ENCODE data around the gene MAP1A. TPM values are rescaled to one million over a fixed set of nuclear protein-coding genes. Genes with fewer than 3 reads are reported as not detected.
"Not testable (repeated sequence)": the region's sequence is repeated elsewhere in the genome, so short reads cannot be mapped to it uniquely, and the experiment has no call there.

Gene MAP1A
- total RNA-seq, 2 experiments from 2014 or later: 3.4 to 3.5 TPM

DNA sequence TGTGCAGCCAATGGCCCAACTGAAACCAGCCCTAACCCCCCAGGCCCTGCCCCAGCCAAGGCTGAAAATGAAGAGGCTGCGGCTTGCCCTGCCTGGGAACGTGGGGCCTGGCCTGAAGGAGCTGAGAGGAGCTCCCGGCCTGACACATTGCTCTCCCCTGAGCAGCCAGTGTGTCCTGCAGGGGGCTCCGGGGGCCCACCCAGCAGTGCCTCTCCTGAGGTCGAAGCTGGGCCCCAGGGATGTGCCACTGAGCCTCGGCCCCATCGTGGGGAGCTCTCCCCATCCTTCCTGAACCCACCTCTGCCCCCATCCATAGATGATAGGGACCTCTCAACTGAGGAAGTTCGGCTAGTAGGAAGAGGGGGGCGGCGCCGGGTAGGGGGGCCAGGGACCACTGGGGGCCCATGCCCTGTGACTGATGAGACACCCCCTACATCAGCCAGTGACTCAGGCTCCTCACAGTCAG lies 11.2 kb downstream of the MAP1A start:
- DNase-seq (no peak), ATAC-seq (ENCODE audit: low read depth) (no peak)
- Mint-ChIP-seq H3K4me3 (no peak overlapping the region), H3K27me3 (no peaks in the 10 kb centered on the region), H3K36me3 (peaks cover 1% of the 10 kb centered on the region), H3K4me1 (peaks cover 18% of the 10 kb centered on the region), H3K27ac (no peak overlapping the region), H3K9me3 (no peaks in the 10 kb centered on the region)
- POLR2A ChIA-PET: no interaction called here

GRCh38 chr15:43529141-43529540 lies 11.7 kb downstream of the MAP1A start:
- DNase-seq (no peak), ATAC-seq (ENCODE audit: low read depth) (no peak)
- no peak overlapping the region for H3K4me3 Mint-ChIP-seq
- no peaks in the 10 kb centered on the region for H3K27me3 Mint-ChIP-seq
- peaks cover 18% of the 10 kb centered on the region for H3K4me1 Mint-ChIP-seq
- POLR2A ChIA-PET: no interaction called here
- H3K9me3 Mint-ChIP-seq: no peaks in the 10 kb centered on the region
- H3K27ac Mint-ChIP-seq: no peak overlapping the region
- peaks cover 1% of the 10 kb centered on the region for H3K36me3 Mint-ChIP-seq

DNA sequence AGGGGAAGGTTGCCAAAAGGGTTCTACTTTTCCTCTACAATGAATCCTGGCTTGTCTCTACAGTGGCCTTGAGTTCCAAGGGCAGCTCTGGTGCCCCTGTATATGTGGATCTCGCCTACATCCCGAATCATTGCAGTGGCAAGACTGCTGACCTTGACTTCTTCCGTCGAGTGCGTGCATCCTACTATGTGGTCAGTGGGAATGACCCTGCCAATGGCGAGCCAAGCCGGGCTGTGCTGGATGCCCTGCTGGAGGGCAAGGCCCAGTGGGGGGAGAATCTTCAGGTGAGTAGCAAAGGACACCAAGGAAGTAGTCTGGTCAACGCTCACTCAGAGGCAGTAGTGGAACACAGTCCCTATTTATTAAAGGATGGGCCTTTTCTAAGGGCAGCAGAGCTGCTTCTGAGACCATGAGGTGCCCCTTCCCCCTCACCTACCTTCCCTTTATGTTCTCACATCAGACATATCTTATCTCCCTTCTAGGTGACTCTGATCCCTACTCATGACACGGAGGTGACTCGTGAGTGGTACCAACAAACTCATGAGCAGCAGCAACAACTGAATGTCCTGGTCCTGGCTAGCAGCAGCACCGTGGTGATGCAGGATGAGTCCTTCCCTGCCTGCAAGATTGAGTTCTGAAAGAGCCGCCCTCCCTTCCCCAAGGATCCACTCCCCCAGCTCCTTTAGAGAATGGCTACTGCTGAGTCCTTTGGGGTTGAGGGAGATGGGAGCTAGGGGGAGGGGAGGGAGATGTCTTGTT lies 12.4 kb downstream of the MAP1A start:
- Mint-ChIP-seq H3K4me1 (peaks cover 16% of the 10 kb centered on the region), H3K9me3 (no peaks in the 10 kb centered on the region), H3K27ac (no peak overlapping the region), H3K4me3 (no peak overlapping the region), H3K27me3 (no peaks in the 10 kb centered on the region), H3K36me3 (peaks cover 1% of the 10 kb centered on the region)
- DNase-seq (no peak), ATAC-seq (ENCODE audit: low read depth) (no peak)
- POLR2A ChIA-PET: interaction anchor here (0.6 kb wide), 1 partner anchor 16 kb away, joined by 4 read pairs; no protein-coding TSS in a partner anchor

- Mint-ChIP-seq H3K4me1 (peaks cover 3% of the 10 kb centered on the region), H3K27me3 (no peaks in the 10 kb centered on the region), H3K4me3 (no peak overlapping the region), H3K9me3 (no peaks in the 10 kb centered on the region), H3K27ac (peak overlapping the region; percentile 35), H3K36me3 (peaks cover 7% of the 10 kb centered on the region)
- ATAC-seq (ENCODE audit: low read depth): no peak
- DNase-seq: no peak
- POLR2A ChIA-PET: no interaction called here
Measured at GRCh38 chr15:43531018-43531670, 13.7 kb downstream of the MAP1A start.

DNA sequence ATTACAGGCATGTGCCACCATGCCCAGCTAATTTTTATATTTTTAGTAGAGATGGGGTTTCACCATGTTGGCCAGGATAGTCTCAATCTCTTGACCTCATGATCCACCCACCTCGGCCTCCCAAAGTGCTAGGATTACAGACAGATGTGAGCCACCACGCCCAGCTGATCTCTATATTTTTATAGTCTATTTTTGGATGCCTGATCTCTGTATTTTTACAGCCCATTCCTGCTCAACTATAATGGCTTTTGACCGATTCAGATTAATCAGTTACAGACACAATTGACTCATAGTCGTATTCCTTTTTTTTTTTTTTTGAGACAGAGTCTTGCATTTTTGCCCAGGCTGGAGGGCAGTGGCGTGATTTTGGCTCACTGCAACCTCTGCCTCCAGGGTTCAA lies 15.4 kb downstream of the MAP1A start:
- H3K9me3 Mint-ChIP-seq; H3K4me1 Mint-ChIP-seq; H3K27ac Mint-ChIP-seq; DNase-seq; H3K4me3 Mint-ChIP-seq; H3K27me3 Mint-ChIP-seq; H3K36me3 Mint-ChIP-seq; ATAC-seq (ENCODE audit: low read depth): not testable (repeated sequence)
- POLR2A ChIA-PET: interaction anchor here (0.7 kb wide), 2 partner anchors 12 to 170 kb away, joined by 4 to 7 read pairs; no protein-coding TSS in a partner anchor

DNA sequence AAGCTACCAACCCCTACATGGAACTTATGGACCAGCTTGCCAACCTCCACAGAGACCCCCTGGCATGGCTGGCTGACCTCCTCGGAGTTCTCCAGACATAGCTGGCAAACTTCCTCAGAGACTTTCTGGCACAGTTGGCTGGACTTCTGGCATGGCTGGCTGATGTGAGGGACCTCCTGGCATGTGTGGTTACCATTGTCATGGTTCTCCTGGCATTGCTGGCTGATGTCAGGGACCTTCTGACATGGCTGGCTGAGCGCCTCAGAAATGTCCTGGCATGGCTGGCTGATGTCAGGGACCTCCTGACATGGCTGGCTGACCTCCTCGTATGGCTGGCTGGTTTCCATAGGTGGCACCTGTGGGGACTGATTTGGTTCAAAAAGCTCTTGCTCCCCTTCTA lies 17.5 kb downstream of the MAP1A start:
- no peak overlapping the region for H3K4me3 Mint-ChIP-seq
- no peaks in the 10 kb centered on the region for H3K9me3 Mint-ChIP-seq
- H3K27ac Mint-ChIP-seq: peak overlapping the region; percentile 13
- DNase-seq: no peak
- POLR2A ChIA-PET: no interaction called here
- no peak for ATAC-seq (ENCODE audit: low read depth)
- H3K27me3 Mint-ChIP-seq: no peaks in the 10 kb centered on the region
- no peaks in the 10 kb centered on the region for H3K4me1 Mint-ChIP-seq
- peaks cover 7% of the 10 kb centered on the region for H3K36me3 Mint-ChIP-seq

GRCh38 chr15:43538091-43538490 lies 20.7 kb downstream of the MAP1A start:
- H3K4me1 Mint-ChIP-seq: peaks cover 8% of the 10 kb centered on the region
- H3K4me3 Mint-ChIP-seq: no peak overlapping the region
- ATAC-seq (ENCODE audit: low read depth) (no peak), DNase-seq (no peak)
- POLR2A ChIA-PET: no interaction called here
- no peaks in the 10 kb centered on the region for H3K27me3 Mint-ChIP-seq
- peaks cover 7% of the 10 kb centered on the region for H3K36me3 Mint-ChIP-seq
- H3K9me3 Mint-ChIP-seq: no peaks in the 10 kb centered on the region
- no peak overlapping the region for H3K27ac Mint-ChIP-seq

GRCh38 chr15:43541785-43542184 lies 24.4 kb downstream of the MAP1A start:
- POLR2A ChIA-PET: interaction anchor here (1.0 kb wide), 1 partner anchor 18 kb away, joined by 3 read pairs; no protein-coding TSS in a partner anchor

GRCh38 chr15:43544266-43544665 lies 26.9 kb downstream of the MAP1A start:
- no peaks in the 10 kb centered on the region for H3K9me3 Mint-ChIP-seq
- H3K27me3 Mint-ChIP-seq: no peaks in the 10 kb centered on the region
- DNase-seq (no peak), ATAC-seq (ENCODE audit: low read depth) (no peak)
- H3K27ac Mint-ChIP-seq: no peak overlapping the region
- peaks cover 8% of the 10 kb centered on the region for H3K4me1 Mint-ChIP-seq
- POLR2A ChIA-PET: interaction anchor here (0.6 kb wide), 1 partner anchor 12 kb away, joined by 7 read pairs; no protein-coding TSS in a partner anchor
- no peak overlapping the region for H3K4me3 Mint-ChIP-seq
- peaks cover 10% of the 10 kb centered on the region for H3K36me3 Mint-ChIP-seq

More at GRCh38 chr15:43541785-43542184, 24.4 kb downstream of the MAP1A start:
- DNase-seq: no peak
- Mint-ChIP-seq H3K27ac (no peak overlapping the region), H3K27me3 (no peaks in the 10 kb centered on the region), H3K4me3 (no peak overlapping the region), H3K9me3 (no peaks in the 10 kb centered on the region), H3K36me3 (no peaks in the 10 kb centered on the region), H3K4me1 (peaks cover 8% of the 10 kb centered on the region)
- no peak for ATAC-seq (ENCODE audit: low read depth)

DNA sequence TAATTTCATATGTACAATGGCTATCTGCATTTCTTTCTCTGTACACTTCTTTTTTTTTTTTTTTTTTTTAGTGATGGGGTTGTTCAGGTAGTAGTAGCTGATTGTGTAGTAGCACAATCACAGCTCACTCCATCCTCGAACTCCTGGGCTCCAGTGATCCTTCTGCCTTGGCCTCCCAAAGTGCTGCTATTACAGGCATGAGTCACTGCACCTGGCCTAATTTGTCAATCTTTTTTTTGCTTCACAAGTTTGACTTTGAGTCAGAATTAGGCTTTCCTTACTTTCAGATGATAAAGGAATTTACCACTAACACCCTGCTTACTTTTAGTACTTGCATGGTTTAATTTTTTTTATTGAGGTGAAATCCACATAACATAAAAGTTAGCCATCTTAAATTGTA lies 28.0 kb downstream of the MAP1A start:
- Mint-ChIP-seq H3K36me3 (peaks cover 10% of the 10 kb centered on the region), H3K27ac (no peak overlapping the region), H3K4me3 (no peak overlapping the region), H3K4me1 (peaks cover 8% of the 10 kb centered on the region), H3K9me3 (no peaks in the 10 kb centered on the region), H3K27me3 (no peaks in the 10 kb centered on the region)
- ATAC-seq (ENCODE audit: low read depth) (no peak), DNase-seq (no peak)
- POLR2A ChIA-PET: interaction anchor here (0.9 kb wide), 1 partner anchor 22 kb away, joined by 4 read pairs; no protein-coding TSS in a partner anchor

DNA sequence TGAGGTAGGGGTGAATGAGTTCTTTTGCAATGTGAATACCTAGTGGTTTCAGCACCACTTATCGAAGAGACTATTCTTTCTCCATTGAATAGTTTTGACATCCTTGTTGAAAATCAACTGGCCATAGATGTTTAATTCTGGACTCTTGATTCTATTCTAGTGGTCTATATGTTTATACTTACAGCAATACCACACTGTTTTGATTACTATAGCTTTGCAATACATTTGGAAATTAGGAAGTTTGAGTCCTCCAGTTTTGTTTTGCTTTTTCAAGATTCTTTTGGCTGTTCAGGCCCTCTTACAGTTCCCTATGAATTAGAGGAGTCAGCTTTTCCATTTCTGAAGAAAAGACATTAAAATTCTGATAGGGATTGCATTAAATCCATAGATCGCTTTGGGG lies 30.1 kb downstream of the MAP1A start:
- Mint-ChIP-seq H3K27ac (no peak overlapping the region), H3K4me3 (no peak overlapping the region), H3K9me3 (no peaks in the 10 kb centered on the region), H3K27me3 (no peaks in the 10 kb centered on the region), H3K4me1 (no peaks in the 10 kb centered on the region), H3K36me3 (peaks cover 10% of the 10 kb centered on the region)
- DNase-seq (no peak), ATAC-seq (ENCODE audit: low read depth) (no peak)
- POLR2A ChIA-PET: no interaction called here

GRCh38 chr15:43550527-43551363 lies 33.3 kb downstream of the MAP1A start:
- Mint-ChIP-seq H3K27ac (no peak overlapping the region), H3K4me1 (no peaks in the 10 kb centered on the region), H3K27me3 (no peaks in the 10 kb centered on the region), H3K4me3 (no peak overlapping the region), H3K9me3 (no peaks in the 10 kb centered on the region), H3K36me3 (peaks cover 10% of the 10 kb centered on the region)
- POLR2A ChIA-PET: no interaction called here
- DNase-seq (no peak), ATAC-seq (ENCODE audit: low read depth) (no peak)

GRCh38 chr15:43552256-43552655 lies 34.8 kb downstream of the MAP1A start:
- Mint-ChIP-seq H3K4me3 (no peak overlapping the region), H3K27ac (no peak overlapping the region), H3K36me3 (peaks cover 10% of the 10 kb centered on the region), H3K4me1 (no peaks in the 10 kb centered on the region), H3K27me3 (no peaks in the 10 kb centered on the region), H3K9me3 (no peaks in the 10 kb centered on the region)
- no peak for DNase-seq
- POLR2A ChIA-PET: no interaction called here
- no peak for ATAC-seq (ENCODE audit: low read depth)
